ENCODE measurements around the gene DTX4. TPM values are rescaled to one million over a fixed set of nuclear protein-coding genes. Genes with fewer than 3 reads are reported as not detected.

The DTX4 gene
- total RNA-seq, 1 donor from 2014 or later, result 16.1 TPM

DNA sequence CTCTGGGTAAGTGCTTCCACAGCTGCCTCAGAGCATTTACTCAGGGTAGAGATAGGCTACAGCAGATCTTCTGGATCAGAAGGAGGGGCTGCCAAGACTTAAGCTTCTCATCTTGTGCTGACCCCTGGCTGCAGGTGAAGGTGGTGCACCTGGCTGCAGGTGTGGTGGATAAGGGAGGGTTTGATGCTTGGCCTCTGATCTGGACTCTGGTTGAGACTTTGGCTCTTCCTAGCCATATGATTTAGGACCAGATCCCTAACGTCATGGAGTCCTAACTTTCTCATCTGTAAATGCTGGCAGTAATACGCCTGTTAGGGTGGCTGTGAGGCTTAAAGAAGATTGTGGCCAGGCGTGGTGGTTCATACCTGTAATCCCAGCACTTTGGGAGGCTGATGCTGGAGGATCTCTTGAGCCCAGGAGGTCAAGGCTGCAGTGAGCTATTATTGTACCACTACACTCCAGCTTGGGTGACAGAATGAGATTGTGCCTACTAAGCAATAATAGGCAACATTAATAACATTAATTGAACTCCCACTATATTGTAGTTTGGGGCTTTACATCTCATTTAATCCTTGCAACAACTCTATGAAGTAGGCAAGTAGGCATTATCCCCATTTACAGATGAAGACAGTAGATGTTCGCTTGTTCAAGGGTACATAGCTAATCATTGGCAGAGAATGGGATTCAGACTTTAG, 10.7 kb downstream of the DTX4 start:
- no peak for TF ChIP-seq EZH2 (IDR thresholded peaks at IDR 0.05; ENCODE audit: insufficient read depth, low read length)
- TF ChIP-seq, protein P1, sequence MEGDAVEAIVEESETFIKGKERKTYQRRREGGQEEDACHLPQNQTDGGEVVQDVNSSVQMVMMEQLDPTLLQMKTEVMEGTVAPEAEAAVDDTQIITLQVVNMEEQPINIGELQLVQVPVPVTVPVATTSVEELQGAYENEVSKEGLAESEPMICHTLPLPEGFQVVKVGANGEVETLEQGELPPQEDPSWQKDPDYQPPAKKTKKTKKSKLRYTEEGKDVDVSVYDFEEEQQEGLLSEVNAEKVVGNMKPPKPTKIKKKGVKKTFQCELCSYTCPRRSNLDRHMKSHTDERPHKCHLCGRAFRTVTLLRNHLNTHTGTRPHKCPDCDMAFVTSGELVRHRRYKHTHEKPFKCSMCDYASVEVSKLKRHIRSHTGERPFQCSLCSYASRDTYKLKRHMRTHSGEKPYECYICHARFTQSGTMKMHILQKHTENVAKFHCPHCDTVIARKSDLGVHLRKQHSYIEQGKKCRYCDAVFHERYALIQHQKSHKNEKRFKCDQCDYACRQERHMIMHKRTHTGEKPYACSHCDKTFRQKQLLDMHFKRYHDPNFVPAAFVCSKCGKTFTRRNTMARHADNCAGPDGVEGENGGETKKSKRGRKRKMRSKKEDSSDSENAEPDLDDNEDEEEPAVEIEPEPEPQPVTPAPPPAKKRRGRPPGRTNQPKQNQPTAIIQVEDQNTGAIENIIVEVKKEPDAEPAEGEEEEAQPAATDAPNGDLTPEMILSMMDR (IDR thresholded peaks at IDR 0.05; ENCODE audit: insufficient read depth, low read depth, low read length), result no peak
- DNase-seq (ENCODE audit: low read depth) (no peak), FAIRE-seq (no peak)
- H4K20me1 ChIP-seq (ENCODE audit: insufficient read depth, low read length), result no peaks in the 10 kb centered on the region
- no peaks in the 10 kb centered on the region for H3K9me3 ChIP-seq (ENCODE audit: insufficient read depth, low read depth, low read length)
- no peaks in the 10 kb centered on the region for H3K4me1 ChIP-seq (ENCODE audit: insufficient read depth, low read length)
- H2AFZ ChIP-seq (ENCODE audit: low read depth, low read length), result no peak overlapping the region
- no peak overlapping the region for H3K4me3 ChIP-seq (ENCODE audit: insufficient read depth, low read depth, low read length)
- H3K27ac ChIP-seq (ENCODE audit: low read depth, low read length), result no peak overlapping the region
- H3K9ac ChIP-seq (ENCODE audit: low read length), result no peak overlapping the region
- peaks cover 11% of the 10 kb centered on the region for H3K4me1 Mint-ChIP-seq (ENCODE audit: low read depth, unreplicated experiment)
- peaks cover 26% of the 10 kb centered on the region for H3K36me3 Mint-ChIP-seq (ENCODE audit: low read depth, unreplicated experiment)
- H3K79me2 ChIP-seq (ENCODE audit: insufficient read depth, low read length), result no peaks in the 10 kb centered on the region
- H3K4me3 Mint-ChIP-seq (ENCODE audit: unreplicated experiment), result no peak overlapping the region
- peaks cover 5% of the 10 kb centered on the region for H3K9me3 Mint-ChIP-seq (ENCODE audit: unreplicated experiment)
- H3K27me3 Mint-ChIP-seq (ENCODE audit: low read depth, unreplicated experiment), result no peaks in the 10 kb centered on the region
- H3K4me2 ChIP-seq (ENCODE audit: low read length), result no peak overlapping the region
- no peak overlapping the region for H3K27ac Mint-ChIP-seq (ENCODE audit: unreplicated experiment)
- no peaks in the 10 kb centered on the region for H3K36me3 ChIP-seq (ENCODE audit: insufficient read depth, low read length)
- H3K27me3 ChIP-seq (ENCODE audit: insufficient read depth, low read length), result peaks cover 11% of the 10 kb centered on the region

DNA sequence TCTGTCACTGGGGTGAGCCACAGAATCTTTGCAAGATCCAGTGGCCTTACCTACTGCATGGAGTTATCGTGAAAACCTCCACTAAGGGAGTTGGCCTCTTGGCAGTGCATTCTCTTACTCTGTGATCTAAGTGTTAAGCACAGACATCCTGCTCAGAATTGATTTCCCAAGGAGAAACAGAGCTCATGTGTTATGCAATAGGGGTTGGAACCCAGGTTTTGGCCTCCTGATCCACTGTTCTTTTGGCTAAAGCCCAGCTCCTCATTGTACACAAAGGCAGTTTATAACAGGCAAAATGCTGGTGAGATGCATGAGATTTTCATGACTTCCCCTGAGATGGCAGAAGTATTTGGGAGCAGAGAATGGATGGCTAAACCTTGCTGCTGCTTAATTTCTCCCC, 11.8 kb downstream of the DTX4 start:
- no peak for FAIRE-seq
- peaks cover 27% of the 10 kb centered on the region for H3K36me3 Mint-ChIP-seq (ENCODE audit: low read depth, unreplicated experiment)
- H3K27me3 Mint-ChIP-seq (ENCODE audit: low read depth, unreplicated experiment), result no peaks in the 10 kb centered on the region

More for the DNA sequence above, 11.8 kb downstream of the DTX4 start:
- TF ChIP-seq, protein P1 (IDR thresholded peaks at IDR 0.05; ENCODE audit: insufficient read depth, low read depth, low read length), result no peak
- no peak for TF ChIP-seq EZH2 (IDR thresholded peaks at IDR 0.05; ENCODE audit: insufficient read depth, low read length)
- Mint-ChIP-seq H3K9me3 (ENCODE audit: unreplicated experiment) (peaks cover 5% of the 10 kb centered on the region), H3K4me1 (ENCODE audit: low read depth, unreplicated experiment) (peaks cover 16% of the 10 kb centered on the region), H3K27ac (ENCODE audit: unreplicated experiment) (no peak overlapping the region), H3K4me3 (ENCODE audit: unreplicated experiment) (no peak overlapping the region)
- no peak overlapping the region for H2AFZ ChIP-seq (ENCODE audit: low read depth, low read length)
- peaks cover 11% of the 10 kb centered on the region for H3K27me3 ChIP-seq (ENCODE audit: insufficient read depth, low read length)
- no peaks in the 10 kb centered on the region for H3K79me2 ChIP-seq (ENCODE audit: insufficient read depth, low read length)
- DNase-seq (ENCODE audit: low read depth), result no peak
- no peak overlapping the region for H3K4me2 ChIP-seq (ENCODE audit: low read length)
- H3K4me1 ChIP-seq (ENCODE audit: insufficient read depth, low read length), result no peaks in the 10 kb centered on the region
- no peaks in the 10 kb centered on the region for H4K20me1 ChIP-seq (ENCODE audit: insufficient read depth, low read length)
- no peak overlapping the region for H3K27ac ChIP-seq (ENCODE audit: low read depth, low read length)
- H3K36me3 ChIP-seq (ENCODE audit: insufficient read depth, low read length), result no peaks in the 10 kb centered on the region
- no peak overlapping the region for H3K4me3 ChIP-seq (ENCODE audit: insufficient read depth, low read depth, low read length)
- no peak overlapping the region for H3K9ac ChIP-seq (ENCODE audit: low read length)
- no peaks in the 10 kb centered on the region for H3K9me3 ChIP-seq (ENCODE audit: insufficient read depth, low read depth, low read length)

Measured in astrocyte (in vitro differentiated cells and primary cell).